ENCODE measurements around the gene RSPH3. TPM values are rescaled to one million over a fixed set of nuclear protein-coding genes. Genes with fewer than 3 reads are reported as not detected.

RSPH3 gene
- total and polyA plus RNA-seq, 2 of the 8 experiments (the other 6 are each of a cell fraction or from before 2014, with no cell fraction given) = 0.60 to 2.7 TPM

GRCh38 chr6:158955255-158955654 is 44.7 kb downstream of the RSPH3 start (continued):
- TF ChIP-seq SP1 (IDR thresholded peaks at IDR 0.05; ENCODE audit: low read depth, low read length) = no peak
- no peak for TF ChIP-seq NRF1 (IDR thresholded peaks at IDR 0.05; ENCODE audit: low read depth, low read length)
- TF ChIP-seq CEBPB (IDR thresholded peaks at IDR 0.05; ENCODE audit: low read depth, low read length) = no peak

Measured in H1 (cell line).